GM21423 (cell line): ENCODE measurements around the gene SEC61A1.

Source experiments
- ATAC-seq: cut with Tn5 transposase; IDR thresholded peaks from one replicate; pipeline ENCODE4 v1.9.1; 2021; ENCODE audit warnings: mild to moderate bottlenecking, moderate library complexity; ENCODE audit not compliant: unreplicated experiment

SEC61A1 gene

DNA sequence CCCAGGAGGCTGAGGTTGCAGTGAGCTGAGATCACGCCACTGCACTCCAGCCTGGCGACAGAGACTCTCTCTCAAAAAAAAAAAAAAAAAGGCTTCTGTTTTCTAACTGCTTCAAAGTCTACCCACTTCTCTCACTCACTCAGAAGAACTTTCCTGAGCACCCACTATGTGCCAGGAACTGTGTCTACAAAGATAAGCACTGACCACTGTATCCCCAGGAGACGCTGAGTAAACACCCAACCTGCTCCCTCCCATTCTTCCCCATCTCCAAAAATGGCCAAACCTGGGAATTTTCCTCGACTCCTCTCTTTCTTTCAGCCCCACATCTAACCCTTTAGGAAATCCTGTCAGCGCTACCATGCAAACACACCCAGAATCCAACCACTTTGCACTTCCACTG is 58.9 kb downstream of the SEC61A1 start:
- ATAC-seq: no peak

GRCh38 chr3:128112357-128112968 is 60.2 kb downstream of the SEC61A1 start:
- no peak for ATAC-seq

- no peak for ATAC-seq
Observed at GRCh38 chr3:128113817-128114794, 61.9 kb downstream of the SEC61A1 start.
